Sigmoid colon (tissue), 7 donors: ENCODE results near the gene SLC9A1. TPM values are rescaled to one million over a fixed set of nuclear protein-coding genes. Genes with fewer than 3 reads are reported as not detected.

Experiments used
- DNase-seq: peaks from one replicate; pipeline ENCODE4 v3.0.0-alpha.2; 2019
- H3K27ac ChIP-seq, 4 donors: fragments of 200-600 bp; sonication (generic); one replicate each; pipeline ENCODE4 v1.5.1; 2016 to 2019; ENCODE audit warnings: mild to moderate bottlenecking in 1 of 4
- H3K27me3 ChIP-seq, 3 donors: fragments of 200-600 bp; sonication (generic); one replicate each; pipeline ENCODE4 v1.5.1; 2019; ENCODE audit warnings: mild to moderate bottlenecking in 1 of 3
- H3K36me3 ChIP-seq, 4 donors: fragments of 200-600 bp; sonication (generic); one replicate each; pipeline ENCODE4 v1.5.1; 2016 to 2019
- H3K4me1 ChIP-seq, 4 donors: fragments of 200-600 bp; sonication (generic); one replicate each; pipeline ENCODE4 v1.5.1; 2017 to 2019
- H3K4me3 ChIP-seq, 4 donors: fragments of 200-600 bp; sonication (generic); one replicate each; pipeline ENCODE4 v1.5.1; 2017 to 2019; ENCODE audit warnings: mild to moderate bottlenecking in 2 of 4, moderate library complexity in 1 of 4
- H3K9me3 ChIP-seq, 4 donors: fragments of 200-600 bp in 3 of 4; sonication (generic) in 3 of 4; one replicate each; pipeline versions ENCODE4 v1.5.1 to v1.6.1; 2013 to 2019
- CTCF ChIP-seq, 4 experiments: fragments of 450-650 bp in 3 of 4; fragments of 200-600 bp in 1 of 4; IDR thresholded peaks; one replicate each; pipeline ENCODE4 v1.5.1; 2016 to 2019; ENCODE audit warnings: antibody characterized with exemption in 4 of 4, mild to moderate bottlenecking in 3 of 4, moderate library complexity in 2 of 4
- EP300 ChIP-seq, 4 donors: sonication (generic); formaldehyde crosslinking; IDR thresholded peaks; one replicate each; pipeline ENCODE4 v1.6.1; 2017; ENCODE audit warnings: antibody characterized with exemption in 4 of 4
- POLR2A ChIP-seq, 2 donors: fragments of 450-650 bp; IDR thresholded peaks; one replicate each; pipeline ENCODE4 v1.6.1; 2016; ENCODE audit warnings: antibody characterized with exemption in 2 of 2, mild to moderate bottlenecking in 2 of 2, moderate library complexity in 2 of 2
- POLR2AphosphoS5 ChIP-seq, 4 donors: sonication (generic); formaldehyde crosslinking; IDR thresholded peaks; one replicate each; pipeline ENCODE4 v1.6.1; 2017; ENCODE audit warnings: antibody characterized with exemption in 4 of 4
- WGBS, 2 donors: extraction: QIAGEN DNeasy Blood & Tissue Kit; methylation state at CpG; one replicate each; pipeline ENCODE4 v1.1.7; 2013; 5-methylcytosine and 5-hydroxymethylcytosine counted together
- intact Hi-C: fragments of 100-400 bp; cut with DNase I; formaldehyde crosslinking; loops from one replicate; pipeline ENCODE4 v1.15.1; 2023
- polyA plus RNA-seq, 3 donors: library from polyadenylated mRNA; stranded (reverse); fragments of 200-250 nt; gene quantifications; one replicate each; pipeline ENCODE4 v1.2.3, GENCODE V29; 2013
- total RNA-seq, 4 donors: library from RNA; depleted of rRNA; stranded (reverse); fragments of >200 nt; gene quantifications; one replicate each; pipeline ENCODE4 v1.1.0, GENCODE V29; 2016
- donor health status: healthy with polysubstance abuse.
- donor health status: Bipolar disorder and iron deficiency.
- donor health status: healthy.

Gene SLC9A1
- total and polyA plus RNA-seq, 7 donors, result 6.0 to 64.4 (median 12.8) TPM

DNA sequence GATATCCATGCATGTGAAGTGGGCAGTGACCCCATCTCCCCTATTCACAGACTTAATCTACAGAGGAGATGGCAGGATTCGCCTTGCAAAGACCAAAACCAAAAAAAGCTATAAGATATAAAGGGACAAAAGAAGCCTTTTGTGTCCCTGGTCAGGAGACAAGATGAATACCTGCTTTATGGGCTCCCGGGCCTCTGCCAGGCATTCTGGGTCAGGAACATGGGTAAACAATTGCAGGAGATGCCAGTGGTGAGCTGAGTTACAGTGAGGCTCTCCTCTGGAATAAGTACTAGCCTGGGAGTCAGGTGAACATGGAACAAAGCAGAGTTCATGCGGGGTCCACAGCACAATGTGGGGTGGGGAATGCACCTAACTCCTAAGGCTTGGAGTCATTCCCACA is 4.7 kb downstream of the SLC9A1 start:
- H3K27me3 ChIP-seq, result no peaks in the 10 kb centered on the region
- TF ChIP-seq EP300 (IDR thresholded peaks at IDR 0.05), result no peak
- no peak for DNase-seq
- intact Hi-C loops, result loop anchor here (5.0 to 10.0 kb wide), 3 partner anchors 45 to 108 kb away; partner anchors contain the start of gene WDTC1
- WGBS, 2 donors, result 79 to 87% methylated on average over 3 of the region's 3 CpGs
- peak overlapping the region in 3 of 4 donors; percentile 48 to 70 (median 65) for H3K27ac ChIP-seq
- no peak overlapping the region for H3K4me3 ChIP-seq
- H3K9me3 ChIP-seq, result no peaks in the 10 kb centered on the region
- peaks cover 0 to 89% (median 74%) of the 10 kb centered on the region in 4 donors for H3K4me1 ChIP-seq
- H3K36me3 ChIP-seq, result no peaks in the 10 kb centered on the region

- no peaks in the 10 kb centered on the region for H3K9me3 ChIP-seq
- H3K27me3 ChIP-seq, result no peaks in the 10 kb centered on the region
- intact Hi-C loops, result loop anchor here (5.0 to 10.0 kb wide), 3 partner anchors 45 to 107 kb away; partner anchors contain the start of gene WDTC1
- H3K27ac ChIP-seq, result peak overlapping the region in 3 of 4 donors; percentile 48 to 70 (median 65)
- WGBS, 2 donors, result 93 to 94% methylated on average over 4 of the region's 4 CpGs
- TF ChIP-seq EP300 (IDR thresholded peaks at IDR 0.05) (no peak), CTCF (IDR thresholded peaks at IDR 0.05) (no peak), POLR2AphosphoS5 (IDR thresholded peaks at IDR 0.05) (no peak), POLR2A (IDR thresholded peaks at IDR 0.05) (no peak)
- no peak for DNase-seq
- H3K4me1 ChIP-seq, result peaks cover 0 to 93% (median 78%) of the 10 kb centered on the region in 4 donors
- H3K36me3 ChIP-seq, result no peaks in the 10 kb centered on the region
- H3K4me3 ChIP-seq, result no peak overlapping the region
These were observed 5.2 kb downstream of the SLC9A1 start for GRCh38 chr1:27149762-27150113.

GRCh38 chr1:27149084-27149761 is 5.7 kb downstream of the SLC9A1 start:
- Histone ChIP-seq H3K4me1 (peaks cover 0 to 95% (median 76%) of the 10 kb centered on the region in 4 donors), H3K4me3 (no peak overlapping the region), H3K9me3 (no peaks in the 10 kb centered on the region), H3K27ac (peak overlapping the region in 3 of 4 donors; percentile 48 to 70 (median 65)), H3K36me3 (no peaks in the 10 kb centered on the region), H3K27me3 (no peaks in the 10 kb centered on the region)
- 69 to 70% methylated on average over 8 of the region's 8 CpGs for WGBS, 2 donors
- no peak for TF ChIP-seq EP300 (IDR thresholded peaks at IDR 0.05)
- no peak for TF ChIP-seq POLR2AphosphoS5 (IDR thresholded peaks at IDR 0.05)
- TF ChIP-seq POLR2A (IDR thresholded peaks at IDR 0.05), result no peak
- TF ChIP-seq CTCF (IDR thresholded peaks at IDR 0.05), result no peak
- no peak for DNase-seq
- intact Hi-C loops, result no loop called here

- Histone ChIP-seq H3K4me1 (peaks cover 0 to 95% (median 73%) of the 10 kb centered on the region in 4 donors), H3K4me3 (no peak overlapping the region), H3K27me3 (no peaks in the 10 kb centered on the region), H3K9me3 (no peaks in the 10 kb centered on the region), H3K27ac (peak overlapping the region in 3 of 4 donors; percentile 28 to 70 (median 65)), H3K36me3 (no peaks in the 10 kb centered on the region)
- no peak for DNase-seq
- TF ChIP-seq POLR2A (IDR thresholded peaks at IDR 0.05) (no peak), EP300 (IDR thresholded peaks at IDR 0.05) (no peak), POLR2AphosphoS5 (IDR thresholded peaks at IDR 0.05) (no peak), CTCF (IDR thresholded peaks at IDR 0.05) (no peak)
- intact Hi-C loops, result no loop called here
- 70 to 95% methylated on average over 2 of the region's 2 CpGs for WGBS, 2 donors
These were observed 6.3 kb downstream of the SLC9A1 start for GRCh38 chr1:27148591-27148990.

DNA sequence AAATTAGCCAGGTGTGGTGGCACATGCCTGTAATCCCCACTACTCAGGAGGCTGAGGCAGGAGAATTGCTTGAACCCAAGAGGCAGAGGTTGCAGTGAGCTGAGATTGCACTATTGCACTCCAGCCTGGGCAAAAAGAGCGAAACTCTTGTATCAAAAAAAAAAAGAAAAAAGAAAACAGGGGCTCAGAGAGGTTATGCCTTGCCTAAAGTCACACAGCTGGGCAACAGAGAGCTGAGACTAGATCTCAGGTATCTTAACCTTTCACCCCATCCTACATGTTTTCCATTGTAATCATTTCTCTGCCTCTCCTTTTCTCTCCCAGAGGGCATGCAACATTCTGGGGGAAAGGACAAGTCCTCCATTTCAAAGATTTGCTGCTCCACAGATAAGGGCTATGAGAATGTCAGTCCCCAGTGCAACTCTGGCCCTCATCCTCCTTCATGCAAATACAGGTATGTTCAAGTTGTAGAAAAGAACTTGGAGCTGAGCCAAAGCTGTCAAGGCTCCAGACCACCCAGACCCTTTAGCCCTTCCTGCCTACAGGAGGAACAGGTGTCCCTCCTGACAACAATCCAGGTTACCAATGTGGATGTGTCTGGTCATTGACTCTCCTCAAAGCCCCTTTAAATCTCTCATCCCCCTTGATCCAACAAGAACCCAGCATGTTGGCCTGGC is 6.9 kb downstream of the SLC9A1 start:
- intact Hi-C loops, result no loop called here
- 96 to 98% methylated on average over 1 of the region's 1 CpG for WGBS, 2 donors
- no peaks in the 10 kb centered on the region for H3K27me3 ChIP-seq
- H3K9me3 ChIP-seq, result no peaks in the 10 kb centered on the region
- peaks cover 0 to 95% (median 73%) of the 10 kb centered on the region in 4 donors for H3K4me1 ChIP-seq
- TF ChIP-seq CTCF (IDR thresholded peaks at IDR 0.05), result no peak
- no peak for TF ChIP-seq POLR2A (IDR thresholded peaks at IDR 0.05)
- no peak for TF ChIP-seq EP300 (IDR thresholded peaks at IDR 0.05)
- TF ChIP-seq POLR2AphosphoS5 (IDR thresholded peaks at IDR 0.05), result no peak
- no peak for DNase-seq
- H3K36me3 ChIP-seq, result no peaks in the 10 kb centered on the region
- H3K27ac ChIP-seq, result peak overlapping the region in 2 of 4 donors; percentile 65 to 70
- no peak overlapping the region for H3K4me3 ChIP-seq
